ENCODE results near the gene FLT1.

The FLT1 gene

GRCh38 chr13:28321756-28322155 lies 173.2 kb downstream of the FLT1 start:
- no peak overlapping the region for H3K4me3 ChIP-seq (ENCODE audit: low read length)
- TF ChIP-seq CTCF (conservative IDR thresholded peaks at IDR 0.05; ENCODE audit: low read depth, low read length): no peak
- no peak for DNase-seq (ENCODE audit: low read depth)

- no peak overlapping the region for H3K4me3 ChIP-seq (ENCODE audit: low read length)
- no peak for DNase-seq (ENCODE audit: low read depth)
- no peak for TF ChIP-seq CTCF (conservative IDR thresholded peaks at IDR 0.05; ENCODE audit: low read depth, low read length)
Measured at GRCh38 chr13:28320884-28321574, 173.9 kb downstream of the FLT1 start.

GRCh38 chr13:28320209-28320608 lies 174.7 kb downstream of the FLT1 start:
- no peak for DNase-seq (ENCODE audit: low read depth)
- TF ChIP-seq CTCF (conservative IDR thresholded peaks at IDR 0.05; ENCODE audit: low read depth, low read length): no peak
- no peak overlapping the region for H3K4me3 ChIP-seq (ENCODE audit: low read length)

- DNase-seq (ENCODE audit: low read depth): no peak
- H3K4me3 ChIP-seq (ENCODE audit: low read length): no peak overlapping the region
- no peak for TF ChIP-seq CTCF (conservative IDR thresholded peaks at IDR 0.05; ENCODE audit: low read depth, low read length)
Measured at GRCh38 chr13:28319528-28319927, 175.4 kb downstream of the FLT1 start.

- TF ChIP-seq CTCF (conservative IDR thresholded peaks at IDR 0.05; ENCODE audit: low read depth, low read length): no peak
- no peak for DNase-seq (ENCODE audit: low read depth)
Measured at GRCh38 chr13:28318496-28318895, 176.4 kb downstream of the FLT1 start.

DNA sequence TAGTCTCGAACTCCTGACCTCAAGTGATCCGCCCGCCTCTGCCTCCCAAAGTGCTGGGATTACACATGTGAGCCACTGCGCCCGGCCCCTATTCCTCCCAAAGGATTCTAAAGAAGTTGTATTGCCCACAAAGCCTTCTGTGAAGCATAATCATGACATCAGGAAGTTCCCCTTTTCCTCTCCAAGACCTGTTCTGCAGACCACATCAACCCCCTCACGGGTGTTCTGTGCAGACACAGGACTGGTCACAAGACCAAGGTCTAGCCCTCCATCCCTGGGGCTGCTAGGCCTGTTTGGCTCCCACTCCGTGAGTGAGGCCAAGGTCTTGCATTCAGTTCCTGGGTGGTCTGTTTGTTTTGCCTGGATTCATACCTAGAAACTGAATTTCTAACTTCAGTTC lies 178.1 kb downstream of the FLT1 start:
- no peak for DNase-seq (ENCODE audit: low read depth)
- H3K4me3 ChIP-seq (ENCODE audit: low read length): no peak overlapping the region
- no peak for TF ChIP-seq CTCF (conservative IDR thresholded peaks at IDR 0.05; ENCODE audit: low read depth, low read length)

More at GRCh38 chr13:28318496-28318895, 176.4 kb downstream of the FLT1 start:
- H3K4me3 ChIP-seq (ENCODE audit: low read length): no peak overlapping the region

DNA sequence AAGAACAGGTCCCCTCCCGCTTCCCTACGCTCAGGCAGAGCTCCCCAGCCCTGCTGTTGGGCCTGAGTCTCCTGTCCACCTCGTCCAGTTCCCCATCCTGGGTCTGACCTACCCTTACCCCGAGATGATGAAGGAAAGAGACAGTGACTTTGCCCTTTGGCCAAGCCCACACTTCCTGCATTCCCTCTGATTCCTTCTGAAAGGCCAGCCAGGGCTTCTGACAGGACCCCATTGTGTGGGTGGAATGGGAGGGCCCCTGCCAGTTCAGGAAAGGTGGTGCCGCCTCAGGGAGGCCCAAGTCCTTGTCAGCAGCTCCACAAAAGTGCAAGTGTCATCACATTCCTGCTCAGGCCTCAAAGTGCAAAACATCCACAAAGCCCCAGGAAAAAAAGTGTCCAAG lies 178.8 kb downstream of the FLT1 start:
- no peak for TF ChIP-seq CTCF (conservative IDR thresholded peaks at IDR 0.05; ENCODE audit: low read depth, low read length)
- no peak overlapping the region for H3K4me3 ChIP-seq (ENCODE audit: low read length)
- DNase-seq (ENCODE audit: low read depth): no peak
